K562 (cell line): ENCODE results near the gene UBXN10. TPM values are rescaled to one million over a fixed set of nuclear protein-coding genes. Genes with fewer than 3 reads are reported as not detected.

ENCODE experiments used
- BDP1 ChIP-seq: IDR thresholded peaks from 3 replicates; pipeline ENCODE4 v1.6.1; 2011; ENCODE audit not compliant: insufficient read length, insufficient read depth
- C11orf30 ChIP-seq: fragments of 450-650 bp; IDR thresholded peaks from 2 replicates; pipeline ENCODE4 v1.6.1; 2016; ENCODE audit warnings: low read depth, mild to moderate bottlenecking
- EGR1 ChIP-seq: fragments of 450-650 bp; conservative IDR thresholded peaks from 2 replicates; pipeline ENCODE4 v1.6.1; 2017; ENCODE audit warnings: mild to moderate bottlenecking
- HCFC1 ChIP-seq: IDR thresholded peaks from 2 replicates; pipeline ENCODE4 v1.6.1; 2012; ENCODE audit warnings: low read depth, low read length, improper control_type of control experiment
- L3MBTL2 ChIP-seq: fragments of 450-650 bp; IDR thresholded peaks from 2 replicates; pipeline ENCODE4 v1.6.1; 2016; ENCODE audit warnings: mild to moderate bottlenecking, moderate library complexity
- TAF1 ChIP-seq: IDR thresholded peaks from 2 replicates; pipeline ENCODE4 v1.6.1; 2011; ENCODE audit warnings: mild to moderate bottlenecking, low read length, moderate library complexity; ENCODE audit not compliant: insufficient read depth, control insufficient read depth, severe bottlenecking; ENCODE audit errors: extremely low read depth
- TFAP4 ChIP-seq: sonication (generic); formaldehyde crosslinking; IDR thresholded peaks from 2 replicates; pipeline ENCODE4 v1.8.0; 2022; ENCODE audit warnings: missing genetic modification reagents, mild to moderate bottlenecking, moderate library complexity, borderline replicate concordance
- ZNF124 ChIP-seq: sonication (generic); formaldehyde crosslinking; IDR thresholded peaks from 2 replicates; pipeline ENCODE4 v1.8.1; 2022; ENCODE audit warnings: missing genetic modification reagents
- ZNF212 ChIP-seq: fragments of 450-650 bp; formaldehyde crosslinking; IDR thresholded peaks from 2 replicates; pipeline ENCODE4 v1.4.0; 2020; ENCODE audit warnings: mild to moderate bottlenecking
- ZNF449 ChIP-seq: fragments of 250-450 bp; sonication (Bioruptor Pico); IDR thresholded peaks from 2 replicates; pipeline ENCODE4 v1.8.0; 2022; ENCODE audit warnings: moderate library complexity, mild to moderate bottlenecking, inconsistent platforms
- polyA plus RNA-seq, 8 experiments: library from polyadenylated mRNA; depleted of rRNA in 4 of 8; stranded (reverse) in 5 of 8; unstranded in 3 of 8; fragments of >200 nt; fragmentation: Nextera tagmentation in 2 of 8; fragmentation: Illumina TruSeq in 1 of 8; extraction: Ambion mirVana in 2 of 8; extraction: Trizol in 1 of 8; gene quantifications; 2 replicates each; pipeline versions ENCODE4 v1.2.1 to v1.2.3, GENCODE V29; 2011 to 2014; ENCODE audit warnings: inconsistent platforms in 1 of 8, missing spikeins in 1 of 8
- total RNA-seq, 7 experiments: library from RNA; depleted of rRNA in 6 of 7; stranded (reverse); fragments of >200 nt in 6 of 7; fragmentation: Illumina TruSeq in 2 of 7; extraction: Trizol in 2 of 7; gene quantifications; 2 replicates each; pipeline versions ENCODE4 v1.2.1 to v1.2.3, GENCODE V29; 2011 to 2021; ENCODE audit warnings: low replicate concordance in 1 of 7

The UBXN10 gene
- total and polyA plus RNA-seq, 9 of the 15 experiments (the other 6 are each of a cell fraction or from before 2014, with no cell fraction given): 10.7 to 17.7 (median 13.6) TPM

- TF ChIP-seq EGR1 (peak; percentile 79), ZNF212 (CRISPR knock-in tag) (no peak), HCFC1 (no peak), L3MBTL2 (peak; percentile 22; the same call in 1 of the 2 replicates), TAF1 (no peak), ZNF449 (no peak), BDP1 (no peak), C11orf30 (peak; percentile 43; the same call in 1 of the 2 replicates), TFAP4 (CRISPR knock-in tag) (0 out of 2 replicates have a peak, but pooled peaks have one; percentile 8), ZNF124 (CRISPR knock-in tag) (no peak)
Measured at GRCh38 chr1:20188455-20188817, 2.5 kb downstream of the UBXN10 start (continued).
